Erythroblast (primary cell): ENCODE data around the gene MKI67.

ENCODE experiments used
- DNase-seq, 2 experiments: peaks; one replicate each; lab custom pipeline; 2025; lab: John Stamatoyannopoulos, UW
- GATA1 ChIP-seq: IDR thresholded peaks from 2 replicates; pipeline ENCODE4 v1.6.1; 2011; ENCODE audit warnings: low read depth, mild to moderate bottlenecking, control low read depth, low read length, moderate library complexity
- POLR2A ChIP-seq: IDR thresholded peaks from 2 replicates; pipeline ENCODE4 v1.6.1; 2011; ENCODE audit warnings: mild to moderate bottlenecking, low read length

MKI67 gene

DNA sequence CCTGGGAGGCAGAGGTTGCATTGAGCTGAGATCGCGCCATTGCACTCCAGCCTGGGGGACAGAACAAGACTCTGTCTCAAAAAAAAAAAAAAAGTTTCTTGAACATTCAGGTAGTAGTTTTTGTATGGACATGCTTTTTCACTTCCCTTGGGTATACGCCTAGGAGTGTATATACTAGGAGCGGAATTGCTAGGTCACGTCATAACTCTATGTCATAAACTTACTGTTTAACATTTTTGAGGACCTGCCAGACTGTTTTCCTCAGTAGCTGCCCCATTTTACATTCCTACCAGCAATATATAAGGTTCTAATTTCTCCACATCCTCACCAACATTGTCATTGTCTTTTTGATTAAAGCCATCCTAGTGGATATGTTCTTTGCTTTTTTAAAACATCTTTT, 51.6 kb downstream of the MKI67 start:
- TF ChIP-seq POLR2A (no peak), GATA1 (no peak)
- no peak for DNase-seq

DNA sequence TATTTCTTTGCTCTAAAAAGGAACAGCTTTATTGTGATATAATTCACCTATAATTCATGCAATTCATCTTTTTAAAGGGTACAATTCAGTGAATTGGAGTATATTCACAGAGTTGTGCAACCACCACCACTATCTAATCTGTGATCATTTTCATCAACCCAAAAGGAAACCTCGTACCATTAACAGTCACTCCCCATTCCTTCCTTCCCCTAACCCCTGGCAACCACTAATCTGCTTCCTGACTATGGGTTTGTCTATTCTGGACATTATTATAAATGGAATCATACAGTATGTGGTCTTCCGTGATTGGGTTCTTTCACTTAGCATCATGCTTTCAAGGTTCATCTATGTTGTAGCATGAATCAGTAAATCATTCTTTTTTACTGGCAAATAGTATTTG, 52.3 kb downstream of the MKI67 start:
- no peak for DNase-seq
- no peak for TF ChIP-seq POLR2A
- TF ChIP-seq GATA1 = no peak

DNA sequence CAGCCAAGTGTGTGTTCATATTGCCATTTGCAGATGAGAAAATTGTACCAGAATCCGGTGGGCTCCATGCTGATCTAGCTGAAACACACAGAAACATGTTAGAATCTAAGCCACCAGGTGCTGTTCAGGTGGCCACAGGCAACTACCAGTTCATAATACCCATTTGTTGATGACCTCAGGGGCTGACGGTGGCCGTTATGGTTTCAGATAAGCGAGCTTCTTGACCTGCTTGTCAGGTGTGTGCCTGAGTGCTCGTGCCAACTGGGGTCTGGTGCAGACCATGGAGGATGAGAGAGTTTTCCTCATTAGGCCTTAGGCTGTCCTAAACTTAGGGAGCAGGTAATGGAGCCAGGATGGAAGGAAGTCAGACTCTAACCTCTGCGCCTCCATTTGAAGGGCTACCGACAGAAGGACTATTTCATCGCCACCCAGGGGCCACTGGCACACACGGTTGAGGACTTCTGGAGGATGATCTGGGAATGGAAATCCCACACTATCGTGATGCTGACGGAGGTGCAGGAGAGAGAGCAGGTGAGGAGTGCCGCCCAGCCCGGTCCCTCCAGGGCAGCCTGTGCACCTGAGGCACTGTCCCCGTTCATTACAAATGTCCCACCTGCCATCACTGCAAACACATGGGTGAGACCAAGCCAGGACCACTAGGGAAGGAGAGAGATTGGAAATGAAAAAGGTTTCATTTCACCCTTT, 53.1 kb downstream of the MKI67 start:
- TF ChIP-seq POLR2A = no peak
- no peak for TF ChIP-seq GATA1
- DNase-seq = no peak

DNA sequence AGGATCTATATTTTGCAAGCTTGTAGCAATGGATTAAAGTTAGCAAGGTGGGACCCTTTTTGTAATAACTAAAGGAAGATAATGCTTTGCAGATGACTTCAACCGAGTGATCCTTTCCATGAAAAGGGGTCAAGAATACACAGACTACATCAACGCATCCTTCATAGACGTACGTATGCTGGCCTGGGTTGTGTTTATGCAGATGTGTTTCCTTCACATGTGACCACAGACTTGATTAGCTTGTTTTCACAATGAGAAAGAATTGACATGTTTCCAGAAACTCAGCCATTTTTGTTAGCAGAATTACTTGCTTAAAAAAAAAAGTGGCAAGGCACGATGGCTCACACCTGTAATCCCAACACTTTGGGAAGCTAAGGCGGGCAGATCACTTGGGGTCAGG, 54.2 kb downstream of the MKI67 start:
- DNase-seq = no peak
- TF ChIP-seq GATA1 (no peak), POLR2A (no peak)

DNA sequence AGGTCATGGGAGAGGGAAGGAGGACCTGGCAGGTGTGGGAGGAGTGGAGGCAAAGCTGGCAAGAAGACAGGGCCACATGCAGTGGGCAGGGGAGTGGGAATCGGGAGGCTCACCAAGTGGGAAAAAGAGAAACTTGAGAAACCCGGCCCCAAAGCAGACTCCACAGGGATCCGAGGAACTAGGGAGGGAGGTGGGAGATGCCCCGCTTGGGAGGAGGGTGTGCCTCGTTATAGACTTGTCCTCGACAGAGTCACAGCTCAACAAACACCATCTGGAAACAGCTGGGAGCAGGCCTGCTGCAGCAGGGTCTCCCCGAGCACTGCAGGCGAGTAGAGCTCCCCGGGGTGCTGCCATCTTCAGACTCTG, 54.8 kb downstream of the MKI67 start:
- TF ChIP-seq GATA1 (no peak), POLR2A (no peak)

DNA sequence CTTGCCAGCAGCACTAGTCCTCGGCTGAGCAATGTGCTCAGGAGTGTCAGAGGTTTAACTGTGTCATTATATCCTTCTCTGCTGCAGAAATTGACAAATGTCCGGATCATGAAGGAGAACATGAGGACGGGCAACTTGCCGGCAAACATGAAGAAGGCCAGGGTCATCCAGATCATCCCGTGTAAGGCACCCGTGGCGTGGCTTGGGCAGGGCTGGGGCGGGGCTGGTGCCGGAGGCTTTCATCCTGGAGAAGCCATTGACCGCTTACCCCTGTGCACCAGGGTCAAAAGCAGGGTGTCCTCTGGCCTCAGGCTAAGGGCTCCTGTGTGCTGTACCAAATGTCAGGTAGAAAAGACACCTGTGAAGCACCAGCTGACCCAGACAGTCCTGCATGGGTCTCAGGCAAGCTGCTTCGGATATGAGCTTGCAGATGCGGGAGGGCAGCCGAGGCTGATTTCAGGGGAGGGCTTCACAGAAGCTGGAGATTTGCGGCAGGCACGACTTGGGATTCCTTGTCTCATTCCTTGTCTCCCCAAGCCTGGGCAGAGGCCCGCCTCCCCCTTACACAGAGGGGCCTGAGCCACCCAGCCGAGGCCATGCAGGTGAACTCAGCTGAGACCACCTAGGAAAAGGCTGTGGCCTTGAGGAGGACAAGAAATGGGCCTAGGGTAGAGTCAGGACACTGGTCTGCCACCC, 55.4 kb downstream of the MKI67 start:
- DNase-seq = no peak

More for the DNA sequence above, 54.8 kb downstream of the MKI67 start:
- DNase-seq = no peak

DNA sequence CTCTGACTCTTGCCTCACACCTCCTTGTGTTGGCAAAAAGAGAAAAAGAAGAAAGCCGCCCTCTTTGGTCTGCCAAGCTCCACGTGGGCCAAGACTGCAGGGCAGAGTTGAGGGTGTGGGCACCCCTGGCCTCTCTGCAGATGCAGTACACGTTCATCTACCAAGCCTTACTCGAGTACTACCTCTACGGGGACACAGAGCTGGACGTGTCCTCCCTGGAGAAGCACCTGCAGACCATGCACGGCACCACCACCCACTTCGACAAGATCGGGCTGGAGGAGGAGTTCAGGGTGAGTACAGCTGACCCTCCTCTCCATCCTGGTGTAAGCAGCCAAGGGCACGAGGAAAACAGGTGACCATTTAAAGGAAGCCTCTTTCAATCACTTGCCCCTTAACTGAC, 56.1 kb downstream of the MKI67 start:
- no peak for TF ChIP-seq POLR2A
- TF ChIP-seq GATA1 = no peak

More for the DNA sequence above, 55.4 kb downstream of the MKI67 start:
- no peak for TF ChIP-seq POLR2A
- TF ChIP-seq GATA1 = no peak

DNA sequence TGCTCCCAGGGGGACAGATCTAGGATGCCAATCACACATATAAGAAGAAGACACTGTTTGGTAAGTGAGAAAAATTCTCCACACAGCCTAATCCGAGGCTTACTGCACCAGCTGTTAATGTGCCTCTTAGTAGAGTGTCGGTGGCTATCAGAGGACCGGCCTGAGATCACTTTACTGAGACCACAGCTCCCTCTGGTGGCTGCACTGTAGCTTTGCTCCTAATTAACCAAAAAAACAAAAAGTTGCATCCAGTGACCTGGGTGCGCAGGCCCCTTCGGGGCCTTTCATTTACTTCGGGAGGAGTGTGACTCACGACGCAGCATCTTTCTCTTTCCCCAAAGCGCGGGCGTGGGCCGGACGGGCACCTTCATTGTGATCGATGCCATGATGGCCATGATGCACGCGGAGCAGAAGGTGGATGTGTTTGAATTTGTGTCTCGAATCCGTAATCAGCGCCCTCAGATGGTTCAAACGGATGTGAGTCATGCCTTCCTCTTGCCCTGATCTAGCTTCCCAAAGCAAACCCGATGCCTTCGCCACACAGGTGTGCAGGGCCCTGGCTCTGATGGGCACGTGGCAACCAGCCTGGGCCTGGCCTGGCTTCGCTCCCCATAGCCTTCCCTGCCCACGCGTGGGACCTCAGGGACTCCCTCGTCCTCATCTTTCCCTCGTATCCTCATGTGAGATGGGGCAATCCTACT, 56.7 kb downstream of the MKI67 start:
- TF ChIP-seq POLR2A (no peak), GATA1 (no peak)
- DNase-seq = peak; percentile 74 to 85

More for the DNA sequence above, 56.1 kb downstream of the MKI67 start:
- DNase-seq = no peak

DNA sequence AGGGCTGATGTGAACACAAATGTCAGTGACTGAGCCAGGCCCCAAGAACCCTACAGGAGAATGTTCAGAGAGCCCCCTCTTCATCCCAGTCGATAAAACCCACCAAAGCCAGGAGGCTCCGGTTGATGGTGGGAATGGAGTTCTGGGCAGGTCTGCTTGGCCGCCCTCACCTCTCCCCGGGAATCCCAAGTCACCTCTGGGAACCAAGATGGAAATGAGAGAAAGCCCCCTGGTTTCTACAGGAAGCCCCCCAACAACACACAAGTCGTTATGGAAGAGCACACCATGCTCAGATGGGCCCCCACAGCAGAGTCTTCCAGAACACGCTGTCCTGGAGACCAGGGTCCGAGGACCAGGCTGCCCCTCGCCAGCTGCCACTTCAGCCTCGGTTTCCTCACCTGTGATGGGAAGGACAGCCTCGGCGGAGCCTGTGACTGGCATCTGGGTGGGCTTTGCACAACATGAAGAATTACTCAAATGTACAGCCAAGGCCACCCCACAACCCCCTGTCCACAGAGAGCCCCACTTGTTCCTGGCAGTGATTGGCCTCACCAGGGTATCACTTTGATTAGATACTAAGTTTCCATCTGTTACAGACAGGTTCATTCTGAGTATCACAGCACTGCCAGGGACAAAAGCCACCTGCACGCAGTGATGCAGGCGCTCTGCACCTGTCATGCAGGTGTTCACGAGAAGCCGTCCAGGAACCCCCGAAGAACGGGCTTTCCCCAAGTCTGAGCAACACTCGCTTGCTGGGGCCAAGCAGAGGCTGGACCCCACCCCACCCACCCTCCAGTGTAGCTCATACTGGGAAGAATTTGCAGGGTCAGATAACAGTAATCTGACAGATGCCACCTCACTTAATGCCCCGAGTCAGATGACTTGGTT, 57.6 kb downstream of the MKI67 start:
- no peak for TF ChIP-seq GATA1
- no peak for TF ChIP-seq POLR2A

DNA sequence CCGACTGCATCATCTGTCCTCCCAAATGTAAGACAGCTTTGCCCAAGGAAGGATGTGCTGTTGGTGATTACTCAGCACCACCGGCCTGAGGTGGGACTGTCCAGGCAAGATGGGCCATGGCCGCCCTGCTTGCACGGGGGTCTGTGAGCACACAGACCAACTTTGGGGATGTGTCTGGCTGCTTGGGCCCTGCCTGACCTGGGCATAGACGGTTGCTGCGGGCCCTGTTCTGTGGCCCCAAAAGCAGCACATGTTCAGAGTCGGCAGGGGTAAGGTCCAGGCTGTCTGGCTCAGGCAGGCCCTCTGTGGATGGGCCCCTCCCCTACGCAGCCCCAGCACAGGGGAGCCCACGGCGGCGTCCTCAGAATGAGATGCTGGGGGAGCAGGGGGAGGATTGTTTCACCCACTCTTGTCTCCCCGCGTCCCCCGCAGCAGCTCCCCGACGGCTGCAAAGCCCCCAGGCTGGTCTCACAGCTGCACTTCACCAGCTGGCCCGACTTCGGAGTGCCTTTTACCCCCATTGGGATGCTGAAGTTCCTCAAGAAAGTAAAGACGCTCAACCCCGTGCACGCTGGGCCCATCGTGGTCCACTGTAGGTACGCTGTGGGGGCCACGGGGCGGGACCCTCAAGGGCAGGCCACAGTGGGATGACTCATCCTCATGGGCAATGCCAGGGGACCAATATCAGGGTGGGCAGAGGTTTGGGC, 58.4 kb downstream of the MKI67 start:
- TF ChIP-seq GATA1 (no peak), POLR2A (no peak)
- no peak for DNase-seq

More for the DNA sequence above, 57.6 kb downstream of the MKI67 start:
- no peak for DNase-seq

DNA sequence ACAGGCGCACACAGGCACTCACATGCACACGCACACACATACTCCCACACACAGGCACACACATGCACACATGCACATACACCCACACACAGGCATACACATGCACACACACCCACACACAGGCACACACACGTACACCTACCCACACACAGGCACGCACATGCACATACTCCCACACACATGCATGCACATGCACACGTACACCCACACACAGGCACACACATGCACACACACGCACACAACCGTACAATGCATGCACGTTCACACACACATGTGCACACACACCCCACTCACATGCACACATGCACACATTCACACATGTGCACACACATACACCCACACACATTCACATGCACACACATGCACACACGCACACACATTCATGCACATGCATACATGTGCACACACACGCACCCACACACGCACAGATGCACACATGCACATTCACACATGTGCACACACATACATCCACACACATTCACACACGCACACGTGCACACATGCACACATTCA, 59.3 kb downstream of the MKI67 start:
- TF ChIP-seq GATA1 (no peak), POLR2A (no peak)

DNA sequence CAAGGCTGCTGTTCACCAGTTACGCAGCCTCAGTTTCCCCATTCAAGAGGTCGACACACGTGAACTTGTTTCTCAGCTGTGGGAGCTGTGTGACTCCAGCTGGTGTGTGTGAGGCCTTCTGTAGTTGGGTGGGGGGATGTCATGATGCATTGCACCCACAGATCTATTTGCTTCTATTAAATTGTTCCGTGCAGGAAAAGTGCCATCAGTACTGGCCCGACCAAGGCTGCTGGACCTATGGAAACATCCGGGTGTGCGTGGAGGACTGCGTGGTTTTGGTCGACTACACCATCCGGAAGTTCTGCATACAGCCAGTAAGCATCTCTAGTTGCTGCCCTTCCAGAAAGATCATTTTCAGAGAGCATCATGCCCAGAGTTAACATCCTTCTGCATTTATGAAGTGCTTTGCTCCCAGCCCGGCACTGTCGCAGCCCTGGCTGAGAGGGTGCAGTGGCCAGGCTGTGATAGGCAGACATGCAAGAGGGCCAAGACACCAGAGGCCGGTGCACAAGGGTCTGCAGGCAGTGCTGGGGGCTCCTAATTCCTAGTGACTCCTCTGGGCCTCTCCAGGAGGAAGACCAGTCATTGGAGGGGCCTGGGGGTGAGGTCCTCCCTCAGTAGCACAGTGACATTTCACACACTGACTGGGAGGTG, 60.2 kb downstream of the MKI67 start:
- TF ChIP-seq GATA1 = no peak

More for the DNA sequence above, 59.3 kb downstream of the MKI67 start:
- DNase-seq = no peak

More for the DNA sequence above, 60.2 kb downstream of the MKI67 start:
- no peak for DNase-seq
